Neural cell (in vitro differentiated cells): Measurements from ENCODE around the gene TDG. TPM values are rescaled to one million over a fixed set of nuclear protein-coding genes. Genes with fewer than 3 reads are reported as not detected.

Experiments
- H2AFZ ChIP-seq: fragments of 200-600, 300-800 bp; sonication (generic), shearing (Covaris generic); 2 replicates; pipeline ENCODE4 v1.6.0; 2014; ENCODE audit warnings: low read depth, mild to moderate bottlenecking, antibody characterized with exemption, low read length, moderate library complexity
- H3F3A ChIP-seq: fragments of 200-600 bp; shearing (Covaris generic); 2 replicates; pipeline ENCODE4 v1.6.1; 2016; ENCODE audit warnings: mild to moderate bottlenecking, moderate library complexity, mixed read lengths, antibody characterized with exemption, low read length; ENCODE audit not compliant: insufficient read depth, poor library complexity, severe bottlenecking
- H3K27ac ChIP-seq: fragments of 200-600, 300-800 bp; sonication (generic), shearing (Covaris generic); 2 replicates; pipeline ENCODE4 v1.5.1; 2014; ENCODE audit warnings: mild to moderate bottlenecking, low read length, moderate library complexity
- H3K27me3 ChIP-seq: fragments of 300-800, 200-600 bp; sonication (generic), shearing (Covaris generic); 2 replicates; pipeline ENCODE4 v1.6.0; 2014; ENCODE audit warnings: mild to moderate bottlenecking, low read depth, low read length, moderate library complexity; ENCODE audit not compliant: insufficient read depth
- H3K36me3 ChIP-seq: fragments of 300-800, 200-600 bp; sonication (generic), shearing (Covaris generic); 2 replicates; pipeline ENCODE4 v1.5.1; 2014; ENCODE audit warnings: mild to moderate bottlenecking, antibody characterized with exemption, low read length, moderate library complexity; ENCODE audit not compliant: insufficient read depth
- H3K4me2 ChIP-seq: fragments of 300-800, 200-600 bp; sonication (generic), shearing (Covaris generic); 2 replicates; pipeline ENCODE4 v1.6.0; 2014; ENCODE audit warnings: mild to moderate bottlenecking, low read length
- H3K4me3 ChIP-seq: fragments of 300-800, 200-600 bp; sonication (generic), shearing (Covaris generic); 2 replicates; pipeline ENCODE4 v1.5.1; 2014; ENCODE audit warnings: mild to moderate bottlenecking, low read length, moderate library complexity
- H3K79me2 ChIP-seq: fragments of 200-600 bp; shearing (Covaris generic); replicated peaks from 2 replicates; pipeline ENCODE4 v1.6.0; 2014; ENCODE audit warnings: mild to moderate bottlenecking, low read length, moderate library complexity; ENCODE audit not compliant: insufficient read depth
- H3K9ac ChIP-seq: fragments of 300-800, 200-600 bp; sonication (generic), shearing (Covaris generic); 2 replicates; pipeline ENCODE4 v1.6.1; 2016; ENCODE audit warnings: mild to moderate bottlenecking, low read length, mixed read lengths
- H3K9me2 ChIP-seq: fragments of 200-600 bp; shearing (Covaris generic); 2 replicates; pipeline ENCODE4 v1.6.1; 2016; ENCODE audit warnings: mild to moderate bottlenecking, low read length, mixed read lengths; ENCODE audit not compliant: insufficient read depth
- H3K9me3 ChIP-seq: fragments of 200-600, 300-800 bp; sonication (generic), shearing (Covaris generic); 2 replicates; pipeline ENCODE4 v1.6.1; 2016; ENCODE audit warnings: mild to moderate bottlenecking, mixed run types, low read length, moderate library complexity, mixed read lengths
- H4K20me1 ChIP-seq: fragments of 200-600 bp; shearing (Covaris generic); 2 replicates; pipeline ENCODE4 v1.6.1; 2016; ENCODE audit warnings: mild to moderate bottlenecking, mixed run types; ENCODE audit not compliant: insufficient read depth
- CTCF ChIP-seq: fragments of 450-650 bp; IDR thresholded peaks from 2 replicates; pipeline ENCODE4 v1.5.1; 2014; ENCODE audit warnings: antibody characterized with exemption, mild to moderate bottlenecking, moderate library complexity; ENCODE audit not compliant: poor library complexity, severe bottlenecking
- EP300 ChIP-seq: fragments of 450-650 bp; conservative IDR thresholded peaks from 2 replicates; pipeline ENCODE4 v1.6.1; 2014; ENCODE audit warnings: antibody characterized with exemption, mild to moderate bottlenecking, moderate library complexity; ENCODE audit not compliant: poor library complexity, severe bottlenecking
- EZH2 ChIP-seq: fragments of 200-600, 300-800 bp; shearing (Covaris generic), sonication (generic); IDR thresholded peaks from 2 replicates; pipeline ENCODE4 v1.6.1; 2014; ENCODE audit warnings: antibody characterized with exemption, low read length, borderline replicate concordance, mild to moderate bottlenecking; ENCODE audit not compliant: insufficient read depth, poor library complexity, severe bottlenecking
- MXI1 ChIP-seq: fragments of 450-650 bp; conservative IDR thresholded peaks from 2 replicates; pipeline ENCODE4 v1.6.1; 2014; ENCODE audit warnings: antibody characterized with exemption, mild to moderate bottlenecking; ENCODE audit not compliant: poor library complexity, severe bottlenecking
- POLR2AphosphoS5 ChIP-seq: IDR thresholded peaks from 2 replicates; pipeline ENCODE4 v1.6.1; 2012
- RAD21 ChIP-seq: fragments of 450-650 bp; conservative IDR thresholded peaks from 2 replicates; pipeline ENCODE4 v1.6.1; 2014; ENCODE audit warnings: antibody characterized with exemption, mild to moderate bottlenecking, moderate library complexity
- REST ChIP-seq: IDR thresholded peaks from 2 replicates; pipeline ENCODE4 v1.6.1; 2012; ENCODE audit warnings: borderline replicate concordance
- SMC3 ChIP-seq: fragments of 450-650 bp; conservative IDR thresholded peaks from 2 replicates; pipeline ENCODE4 v1.6.1; 2014; ENCODE audit warnings: antibody characterized with exemption, mild to moderate bottlenecking, moderate library complexity; ENCODE audit not compliant: poor library complexity
- TAF1 ChIP-seq: IDR thresholded peaks from 2 replicates; pipeline ENCODE4 v1.6.1; 2012; ENCODE audit warnings: low read depth
- polyA plus RNA-seq: library from polyadenylated mRNA; depleted of rRNA; stranded (reverse); fragments of >200 nt; gene quantifications from 2 replicates; pipeline ENCODE4 v1.2.3, GENCODE V29; 2014

TDG gene
- polyA plus RNA-seq, 1 donor from 2014 or later: 128 TPM

GRCh38 chr12:103973909-103974308 is 8.2 kb downstream of the TDG start:
- Histone ChIP-seq H3K9me3 (no peaks in the 10 kb centered on the region), H3F3A (no peaks in the 10 kb centered on the region), H3K4me2 (no peak overlapping the region), H3K36me3 (no peaks in the 10 kb centered on the region), H3K79me2 (peaks cover 75% of the 10 kb centered on the region), H3K4me3 (no peak overlapping the region), H3K9ac (no peak overlapping the region), H2AFZ (no peak overlapping the region), H4K20me1 (no peaks in the 10 kb centered on the region), H3K27ac (no peak overlapping the region), H3K27me3 (no peaks in the 10 kb centered on the region), H3K9me2 (no peaks in the 10 kb centered on the region)
- TF ChIP-seq MXI1: no peak
- no peak for TF ChIP-seq SMC3
- no peak for TF ChIP-seq POLR2AphosphoS5
- TF ChIP-seq EZH2: no peak
- TF ChIP-seq RAD21: no peak
- no peak for TF ChIP-seq CTCF
- TF ChIP-seq EP300: no peak
- no peak for TF ChIP-seq REST
- no peak for TF ChIP-seq TAF1

- no peaks in the 10 kb centered on the region for H3K36me3 ChIP-seq
- no peak for TF ChIP-seq SMC3
- TF ChIP-seq TAF1: no peak
- no peak for TF ChIP-seq CTCF
- no peak for TF ChIP-seq MXI1
- TF ChIP-seq RAD21: no peak
- no peak for TF ChIP-seq POLR2AphosphoS5
- no peak for TF ChIP-seq EP300
- TF ChIP-seq EZH2: no peak
- TF ChIP-seq REST: no peak
Observed at GRCh38 chr12:103975368-103975767, 9.7 kb downstream of the TDG start.

More at GRCh38 chr12:103975368-103975767, 9.7 kb downstream of the TDG start:
- Histone ChIP-seq H3F3A (no peaks in the 10 kb centered on the region), H3K27me3 (no peaks in the 10 kb centered on the region), H3K9ac (no peak overlapping the region), H4K20me1 (no peaks in the 10 kb centered on the region), H3K4me3 (no peak overlapping the region), H3K27ac (no peak overlapping the region), H2AFZ (no peak overlapping the region), H3K9me3 (no peaks in the 10 kb centered on the region), H3K9me2 (no peaks in the 10 kb centered on the region), H3K79me2 (peaks cover 60% of the 10 kb centered on the region), H3K4me2 (no peak overlapping the region)
